Stimulated activated CD8-positive, alpha-beta memory T cell treated with anti-CD3 and anti-CD28 coated beads, Interleukin-7, amount 100 ng/mL, for 24 hours (primary cell): Measurements from ENCODE around the gene PCDHGA4.
A peak's percentile ranks its signal among the peaks of the same experiment; 100 is the strongest.
"Not testable (repeated sequence)": the region's sequence is repeated elsewhere in the genome, so short reads cannot be mapped to it uniquely, and the experiment has no call there.

Experiments
- DNase-seq: peaks from one replicate; pipeline ENCODE4 v3.0.0-alpha.2; 2020; ENCODE audit warnings: low read depth

The PCDHGA4 gene

GRCh38 chr5:141354900-141355469 is at the start of gene PCDHGA4:
Gene PCDHGA4 (plus strand): TSS chr5:141355021. CDS start chr5:141355108, 87 bp downstream.
- no peak for DNase-seq

- no peak for DNase-seq
These were observed 48.2 kb upstream of the PCDHGA4 start for GRCh38 chr5:141306630-141307029.

- DNase-seq = no peak
These were observed 41.1 kb upstream of the PCDHGA4 start for GRCh38 chr5:141313711-141314110.

- not testable (repeated sequence) for DNase-seq
These were observed 37.9 kb upstream of the PCDHGA4 start for GRCh38 chr5:141316963-141317362.

- no peak for DNase-seq
These were observed 35.6 kb upstream of the PCDHGA4 start for GRCh38 chr5:141319202-141319601.

- DNase-seq = no peak
These were observed 35.1 kb upstream of the PCDHGA4 start for GRCh38 chr5:141319699-141320098.

- peak; percentile 80 for DNase-seq
These were observed 34.3 kb upstream of the PCDHGA4 start, which contains the start of gene TAF7 for GRCh38 chr5:141320225-141321169. Gene TAF7 (minus strand): TSS chr5:141320784. CDS start chr5:141320044, 740 bp downstream.

- no peak for DNase-seq
These were observed 32.6 kb upstream of the PCDHGA4 start for GRCh38 chr5:141322261-141322660.

GRCh38 chr5:141326088-141326854 is 28.6 kb upstream of the PCDHGA4 start:
- peak; percentile 52 for DNase-seq

GRCh38 chr5:141328231-141328630 is 26.6 kb upstream of the PCDHGA4 start:
- no peak for DNase-seq

GRCh38 chr5:141330299-141331080 is 24.3 kb upstream of the PCDHGA4 start, which contains the start of gene PCDHGA1:
Gene PCDHGA1 (plus strand): TSS chr5:141330514.
- no peak for DNase-seq

- not testable (repeated sequence) for DNase-seq
These were observed 22.2 kb upstream of the PCDHGA4 start for GRCh38 chr5:141332571-141332970.

GRCh38 chr5:141338538-141339306 is 16.1 kb upstream of the PCDHGA4 start, which contains the start of gene PCDHGA2:
Gene PCDHGA2 (plus strand): TSS chr5:141338760.
- no peak for DNase-seq

GRCh38 chr5:141340781-141341354 is 14.0 kb upstream of the PCDHGA4 start:
- DNase-seq = not testable (repeated sequence)

- no peak for DNase-seq
These were observed 12.0 kb upstream of the PCDHGA4 start for GRCh38 chr5:141342773-141343172.

GRCh38 chr5:141343242-141343952 is 11.4 kb upstream of the PCDHGA4 start, which contains the start of gene PCDHGA3:
Gene PCDHGA3 (plus strand): TSS chr5:141343829. CDS start chr5:141344034, 205 bp downstream.
- no peak for DNase-seq

GRCh38 chr5:141343953-141344463 is 10.8 kb upstream of the PCDHGA4 start:
- no peak for DNase-seq

GRCh38 chr5:141345327-141345726 is 9.5 kb upstream of the PCDHGA4 start:
- DNase-seq = no peak

- not testable (repeated sequence) for DNase-seq
These were observed 8.8 kb upstream of the PCDHGA4 start for GRCh38 chr5:141346017-141346416.
